SU-DHL-6 (cell line): ENCODE results near the gene SRP72.

ENCODE experiments used
- H2AFZ ChIP-seq: fragments of 200-600 bp; sonication (generic); 2 replicates; pipeline ENCODE4 v1.6.1; 2014; ENCODE audit warnings: low read depth, mild to moderate bottlenecking, moderate library complexity, mixed read lengths, antibody characterized with exemption, low read length; ENCODE audit not compliant: severe bottlenecking
- H3F3A ChIP-seq: fragments of 200-600 bp; shearing (Covaris generic); 2 replicates; pipeline ENCODE4 v1.6.0; 2016; ENCODE audit warnings: antibody characterized with exemption, mild to moderate bottlenecking; ENCODE audit not compliant: insufficient read depth
- H3K27ac ChIP-seq: fragments of 200-600 bp; sonication (generic); 2 replicates; pipeline ENCODE4 v1.5.1; 2016; ENCODE audit warnings: low read depth, mild to moderate bottlenecking, low read length, moderate library complexity, mixed read lengths
- H3K27me3 ChIP-seq: fragments of 200-600 bp; sonication (generic), shearing (Covaris generic); 2 replicates; pipeline ENCODE4 v1.6.0; 2014; ENCODE audit warnings: mild to moderate bottlenecking, low read length
- H3K36me3 ChIP-seq: fragments of 200-600 bp; sonication (generic); 2 replicates; pipeline ENCODE4 v1.6.1; 2014; ENCODE audit warnings: mild to moderate bottlenecking, low read length, mixed read lengths
- H3K4me2 ChIP-seq: fragments of 300-600, 200-600 bp; shearing (Covaris generic), sonication (generic); 2 replicates; pipeline ENCODE4 v1.6.0; 2014; ENCODE audit warnings: low read length, low read depth, mild to moderate bottlenecking; ENCODE audit not compliant: poor library complexity, severe bottlenecking
- H3K4me3 ChIP-seq: fragments of 200-600 bp; sonication (generic); 2 replicates; pipeline ENCODE4 v1.5.1; 2014; ENCODE audit warnings: antibody characterized with exemption, low read length, mild to moderate bottlenecking, mixed read lengths; ENCODE audit not compliant: insufficient read depth, poor library complexity, severe bottlenecking
- H3K79me2 ChIP-seq: fragments of 200-600 bp; sonication (generic); 2 replicates; pipeline ENCODE4 v1.6.1; 2014; ENCODE audit warnings: mild to moderate bottlenecking, low read length, moderate library complexity; ENCODE audit not compliant: insufficient read depth
- H3K9ac ChIP-seq: fragments of 200-600 bp; sonication (generic); 2 replicates; pipeline ENCODE4 v1.7.0; 2014; ENCODE audit warnings: mild to moderate bottlenecking, low read length
- H3K9me2 ChIP-seq: fragments of 200-600 bp; sonication (generic); replicated peaks from 2 replicates; pipeline ENCODE4 v1.6.1; 2014; ENCODE audit warnings: low read length; ENCODE audit not compliant: insufficient read depth
- H3K9me3 ChIP-seq: fragments of 200-600 bp; sonication (generic); 2 replicates; pipeline ENCODE4 v1.6.1; 2014; ENCODE audit warnings: low read length, mixed read lengths; ENCODE audit not compliant: insufficient read depth
- H4K20me1 ChIP-seq: fragments of 200-600 bp; sonication (generic); 2 replicates; pipeline ENCODE4 v1.6.1; 2014; ENCODE audit warnings: low read depth, mild to moderate bottlenecking, antibody characterized with exemption, low read length, moderate library complexity, mixed read lengths
- CTCF ChIP-seq: fragments of 200-600 bp; sonication (generic); IDR thresholded peaks from one replicate; pipeline ENCODE4 v1.5.1; 2017; ENCODE audit warnings: antibody characterized with exemption, mild to moderate bottlenecking, low read length, moderate library complexity; ENCODE audit not compliant: insufficient read depth, poor library complexity, severe bottlenecking
- EZH2phosphoT487 ChIP-seq: fragments of 200-600 bp; sonication (generic), shearing (Covaris generic); conservative IDR thresholded peaks from 2 replicates; pipeline ENCODE4 v1.6.1; 2018; ENCODE audit warnings: mild to moderate bottlenecking, antibody characterized with exemption, low read length, moderate library complexity, mixed read lengths

Gene SRP72

DNA sequence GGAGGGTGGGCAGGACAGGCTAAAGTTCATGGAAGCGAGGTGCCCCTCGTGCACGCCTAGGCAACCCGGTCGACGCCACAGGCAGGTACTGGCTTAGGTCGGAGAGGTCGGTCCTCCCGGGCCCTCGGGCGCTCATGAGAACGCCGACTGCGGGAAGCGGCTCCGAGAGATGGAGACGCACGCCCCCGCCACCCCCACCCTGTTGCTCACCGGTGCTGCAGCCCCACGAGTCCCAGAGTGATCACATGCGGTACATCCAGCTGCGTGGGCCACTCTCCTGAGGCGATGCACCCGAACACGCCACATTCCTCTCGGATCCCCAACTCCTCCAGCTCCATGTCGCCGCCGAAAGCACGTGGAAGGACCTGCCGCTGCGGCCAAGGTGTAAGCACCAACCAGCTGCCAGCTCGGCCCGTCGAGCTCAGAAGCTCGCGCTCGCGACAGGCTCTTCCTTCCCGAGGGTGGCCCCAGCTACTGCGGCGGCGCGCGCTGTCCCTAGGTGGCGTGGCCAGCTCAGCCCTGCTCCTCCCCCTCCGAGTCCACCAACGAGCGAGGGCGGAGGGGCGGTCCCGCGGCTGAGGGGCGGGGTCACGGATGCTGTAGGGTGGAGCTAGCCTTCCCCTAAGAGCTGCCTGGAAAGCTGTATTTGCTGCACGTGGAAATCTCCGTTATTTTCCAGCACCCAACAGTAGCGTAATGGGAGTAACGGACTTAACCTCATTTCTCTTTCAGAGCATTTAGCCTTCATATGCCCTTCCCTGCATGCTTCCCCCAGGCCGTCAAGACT lies 32.1 kb upstream of the SRP72 start, which contains the start of gene PPAT:
Gene PPAT, minus strand, starts transcription at position 476 of the 787 bp plus-strand sequence. Its CDS starts 138 bp downstream, at position 338.
- Histone ChIP-seq H3K4me3 (peak within 1 kb of the TSS; percentile 81), H3K36me3 (no peaks in the 10 kb centered on the region; the same call in 1 of the 2 replicates), H3K9me2 (no peaks in the 10 kb centered on the region), H3K4me2 (peak within 1 kb of the TSS; percentile 94), H3K27me3 (no peaks in the 10 kb centered on the region), H3K79me2 (peaks cover 91% of the 10 kb centered on the region), H3K9ac (peak within 1 kb of the TSS; percentile 89), H4K20me1 (peaks cover 4% of the 10 kb centered on the region; the same call in 1 of the 2 replicates), H3K27ac (peak within 1 kb of the TSS; percentile 74), H2AFZ (peak within 1 kb of the TSS; percentile 82), H3F3A (no peaks in the 10 kb centered on the region), H3K9me3 (no peaks in the 10 kb centered on the region)
- TF ChIP-seq CTCF: no peak

DNA sequence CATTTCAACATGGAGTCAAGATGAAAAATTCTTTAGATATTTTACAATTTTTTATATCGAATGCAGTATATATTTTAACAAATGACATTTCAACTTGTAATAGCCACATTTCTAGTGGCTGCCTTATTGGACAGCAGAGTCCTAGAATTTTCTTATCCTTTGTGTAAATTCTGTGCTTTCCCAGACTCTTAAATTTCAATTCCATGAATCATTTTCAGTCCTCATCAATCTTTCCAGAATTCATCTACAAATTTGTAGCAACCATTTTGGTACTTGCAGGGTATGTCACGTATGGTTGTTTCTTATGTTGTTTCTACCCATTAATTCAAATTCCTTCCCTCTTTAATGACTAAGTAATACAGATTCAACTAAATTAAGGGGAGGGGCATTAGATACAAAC lies 28.7 kb upstream of the SRP72 start:
- Histone ChIP-seq H3K9me2 (no peaks in the 10 kb centered on the region), H3K9me3 (no peaks in the 10 kb centered on the region), H3K27me3 (no peaks in the 10 kb centered on the region), H3K36me3 (peaks cover 12% of the 10 kb centered on the region; the same call in 1 of the 2 replicates), H3K4me2 (peak overlapping the region; percentile 44), H3K4me3 (no peak overlapping the region), H2AFZ (no peak overlapping the region), H3K79me2 (peaks cover 85% of the 10 kb centered on the region), H3K9ac (no peak overlapping the region), H4K20me1 (peaks cover 4% of the 10 kb centered on the region; the same call in 1 of the 2 replicates), H3K27ac (no peak overlapping the region), H3F3A (no peaks in the 10 kb centered on the region)
- no peak for TF ChIP-seq CTCF
- TF ChIP-seq EZH2phosphoT487: no peak

DNA sequence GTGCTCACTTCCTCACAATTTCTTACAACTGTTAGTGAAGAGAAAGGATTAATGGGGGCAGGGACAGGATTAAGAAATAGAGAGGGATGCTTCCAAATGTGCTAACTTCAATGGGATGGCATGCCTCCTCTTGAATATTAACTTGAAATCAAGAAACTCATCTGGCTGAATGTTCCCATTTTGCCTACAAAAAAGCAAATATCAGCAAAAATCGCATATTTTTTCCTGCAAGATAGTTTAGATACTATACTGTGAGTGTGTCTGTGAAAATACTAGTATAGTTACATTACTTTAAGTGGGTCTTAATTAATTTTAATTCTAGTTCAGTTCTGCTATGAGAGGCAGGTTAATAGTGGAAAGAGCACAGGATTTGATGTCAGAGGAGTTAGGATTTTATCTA lies 26.4 kb upstream of the SRP72 start:
- peaks cover 92% of the 10 kb centered on the region for H3K79me2 ChIP-seq
- TF ChIP-seq CTCF (no peak), EZH2phosphoT487 (no peak)
- no peak overlapping the region for H3K9ac ChIP-seq
- peaks cover 16% of the 10 kb centered on the region; the same call in 1 of the 2 replicates for H3K36me3 ChIP-seq
- H3K4me2 ChIP-seq: peak overlapping the region; percentile 22
- no peaks in the 10 kb centered on the region for H3K9me3 ChIP-seq
- 0 out of 2 replicates have a peak, but pooled peaks cover 4% of the 10 kb centered on the region for H4K20me1 ChIP-seq
- no peaks in the 10 kb centered on the region for H3F3A ChIP-seq
- no peak overlapping the region for H2AFZ ChIP-seq
- no peaks in the 10 kb centered on the region for H3K9me2 ChIP-seq
- H3K27me3 ChIP-seq: no peaks in the 10 kb centered on the region
- no peak overlapping the region for H3K4me3 ChIP-seq
- H3K27ac ChIP-seq: no peak overlapping the region
